ENCODE data around the gene ARAP2. TPM values are rescaled to one million over a fixed set of nuclear protein-coding genes. Genes with fewer than 3 reads are reported as not detected.

The ARAP2 gene
- total and polyA plus RNA-seq, 2 experiments from 2014 or later, result 0.92 to 4.8 TPM

GRCh38 chr4:36130641-36131040 lies 113.7 kb downstream of the ARAP2 start (continued):
- TF ChIP-seq REST (IDR thresholded peaks at IDR 0.05; ENCODE audit: unreplicated experiment) (no peak), EZH2 (IDR thresholded peaks at IDR 0.05; ENCODE audit: low read depth, unreplicated experiment) (no peak), STAT1 (IDR thresholded peaks at IDR 0.05; ENCODE audit: unreplicated experiment) (no peak), ZNF331 (CRISPR knock-in tag; IDR thresholded peaks at IDR 0.05; ENCODE audit: low read depth) (no peak)

- Histone ChIP-seq H3F3A (replicated peaks; ENCODE audit: low read depth) (no peaks in the 10 kb centered on the region), H3K36me3 (ENCODE audit: insufficient read depth) (no peaks in the 10 kb centered on the region), H3K4me2 (peak overlapping the region; percentile 17; the same call in 1 of the 2 replicates), H4K20me1 (replicated peaks; ENCODE audit: insufficient read depth) (no peaks in the 10 kb centered on the region), H3K9me2 (ENCODE audit: insufficient read depth) (no peaks in the 10 kb centered on the region), H3K27ac (ENCODE audit: low read depth) (no peak overlapping the region), H3K4me1 (ENCODE audit: insufficient read depth) (peaks cover 14% of the 10 kb centered on the region; the same call in 1 of the 2 replicates), H3K79me2 (replicated peaks; ENCODE audit: insufficient read depth) (no peaks in the 10 kb centered on the region), H2AFZ (no peak overlapping the region; the same call in 1 of the 2 replicates), H3K27me3 (ENCODE audit: insufficient read depth) (no peaks in the 10 kb centered on the region), H3K4me3 (no peak overlapping the region)
- no peak overlapping the region for H3K4me3 Mint-ChIP-seq
- peak; percentile 15 for DNase-seq (ENCODE audit: low spot score)
- H3K27me3 Mint-ChIP-seq (ENCODE audit: insufficient read depth, low read depth, poor library complexity), result no peaks in the 10 kb centered on the region
- no peaks in the 10 kb centered on the region for H3K36me3 Mint-ChIP-seq (ENCODE audit: low read depth)
- peaks cover 22% of the 10 kb centered on the region for H3K4me1 Mint-ChIP-seq
- H3K27ac Mint-ChIP-seq, result peak overlapping the region; percentile 76
- no peak for ATAC-seq
- no peaks in the 10 kb centered on the region for H3K9me3 Mint-ChIP-seq
- TF ChIP-seq NANOG (IDR thresholded peaks at IDR 0.05; ENCODE audit: borderline replicate concordance) (no peak), EZH2 (IDR thresholded peaks at IDR 0.05; ENCODE audit: low read depth, unreplicated experiment) (no peak), ETS1 (IDR thresholded peaks at IDR 0.05) (no peak), REST (IDR thresholded peaks at IDR 0.05; ENCODE audit: unreplicated experiment) (no peak), CTCF (conservative IDR thresholded peaks at IDR 0.05; ENCODE audit: low read depth in 2 of 2) (no peak), ZNF114 (CRISPR knock-in tag; IDR thresholded peaks at IDR 0.05) (no peak), ZNF331 (CRISPR knock-in tag; IDR thresholded peaks at IDR 0.05; ENCODE audit: low read depth) (no peak), JUNB (IDR thresholded peaks at IDR 0.05; ENCODE audit: unreplicated experiment) (no peak), EZH2phosphoT487 (IDR thresholded peaks at IDR 0.05; ENCODE audit: unreplicated experiment) (no peak), POLR2AphosphoS5 (IDR thresholded peaks at IDR 0.05; ENCODE audit: low read depth) (no peak), STAT1 (IDR thresholded peaks at IDR 0.05; ENCODE audit: unreplicated experiment) (no peak)
Observed at GRCh38 chr4:36128689-36129088, 115.6 kb downstream of the ARAP2 start.

Measured in GM23338 (cell line).